ENCODE results near the gene CFAP141. TPM values are rescaled to one million over a fixed set of nuclear protein-coding genes. Genes with fewer than 3 reads are reported as not detected.

Gene CFAP141
- not detected for polyA plus RNA-seq (2012; ENCODE audit: insufficient read depth, insufficient read length, low read depth)

DNA sequence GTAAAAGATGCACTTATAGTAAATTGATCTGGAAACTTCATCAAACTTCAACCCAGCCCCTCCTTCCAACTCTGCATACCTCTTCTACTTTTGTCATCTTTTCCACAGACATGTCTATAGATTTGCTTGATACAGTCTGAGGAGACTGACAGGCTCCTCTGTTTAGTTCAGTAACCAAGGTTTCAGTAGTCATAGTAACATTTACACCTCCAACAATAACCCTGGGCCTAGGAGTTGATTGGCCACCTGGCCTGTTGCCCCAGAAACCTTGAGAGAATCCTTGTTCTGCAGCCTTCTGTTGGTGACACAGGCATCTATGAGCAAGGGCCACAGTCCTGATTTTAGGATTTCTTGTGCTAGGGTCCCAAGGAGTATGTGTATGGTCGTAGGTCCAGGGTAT lies at the start of gene CFAP141:
Gene CFAP141, minus strand, starts transcription at position 138 of the 400 bp plus-strand sequence. Its CDS starts 26 bp downstream, at position 112.
- no peaks in the 10 kb centered on the region for H3K4me1 ChIP-seq
- DNase-seq: no peak
- no peaks in the 10 kb centered on the region for H3K27me3 ChIP-seq
- H3K9me3 ChIP-seq: no peaks in the 10 kb centered on the region
- no peak within 1 kb of the TSS for H3K4me3 ChIP-seq (ENCODE audit: low read depth, low read length)
- TF ChIP-seq, protein P1, sequence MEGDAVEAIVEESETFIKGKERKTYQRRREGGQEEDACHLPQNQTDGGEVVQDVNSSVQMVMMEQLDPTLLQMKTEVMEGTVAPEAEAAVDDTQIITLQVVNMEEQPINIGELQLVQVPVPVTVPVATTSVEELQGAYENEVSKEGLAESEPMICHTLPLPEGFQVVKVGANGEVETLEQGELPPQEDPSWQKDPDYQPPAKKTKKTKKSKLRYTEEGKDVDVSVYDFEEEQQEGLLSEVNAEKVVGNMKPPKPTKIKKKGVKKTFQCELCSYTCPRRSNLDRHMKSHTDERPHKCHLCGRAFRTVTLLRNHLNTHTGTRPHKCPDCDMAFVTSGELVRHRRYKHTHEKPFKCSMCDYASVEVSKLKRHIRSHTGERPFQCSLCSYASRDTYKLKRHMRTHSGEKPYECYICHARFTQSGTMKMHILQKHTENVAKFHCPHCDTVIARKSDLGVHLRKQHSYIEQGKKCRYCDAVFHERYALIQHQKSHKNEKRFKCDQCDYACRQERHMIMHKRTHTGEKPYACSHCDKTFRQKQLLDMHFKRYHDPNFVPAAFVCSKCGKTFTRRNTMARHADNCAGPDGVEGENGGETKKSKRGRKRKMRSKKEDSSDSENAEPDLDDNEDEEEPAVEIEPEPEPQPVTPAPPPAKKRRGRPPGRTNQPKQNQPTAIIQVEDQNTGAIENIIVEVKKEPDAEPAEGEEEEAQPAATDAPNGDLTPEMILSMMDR (IDR thresholded peaks at IDR 0.05; ENCODE audit: low read depth, low read length): no peak
- H3K36me3 ChIP-seq: peaks cover 48% of the 10 kb centered on the region

DNA sequence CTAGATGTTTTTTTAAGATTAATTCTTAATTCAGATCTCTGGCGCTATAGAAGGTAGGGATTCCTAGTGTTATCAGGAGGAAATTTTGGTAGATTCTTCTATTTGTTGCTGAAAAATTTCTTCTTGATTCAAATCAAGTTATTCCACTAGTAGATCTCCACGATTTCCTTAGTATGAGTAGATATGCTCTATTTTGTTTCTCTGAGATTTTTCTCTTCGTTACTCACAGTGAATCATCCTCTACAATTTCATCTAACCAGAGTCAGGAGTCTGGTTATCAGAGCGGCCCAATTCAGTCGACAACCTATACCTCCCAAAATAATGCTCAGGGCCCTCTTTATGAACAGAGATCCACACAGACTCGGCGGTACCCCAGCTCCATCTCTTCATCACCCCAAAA lies 47.5 kb upstream of the CFAP141 start:
- TF ChIP-seq, protein P1 (IDR thresholded peaks at IDR 0.05; ENCODE audit: low read depth, low read length): no peak
- no peak overlapping the region for H3K4me3 ChIP-seq (ENCODE audit: low read depth, low read length)
- H3K4me1 ChIP-seq: no peaks in the 10 kb centered on the region
- H3K9me3 ChIP-seq: no peaks in the 10 kb centered on the region
- DNase-seq: no peak
- no peaks in the 10 kb centered on the region for H3K27me3 ChIP-seq
- H3K36me3 ChIP-seq: peaks cover 100% of the 10 kb centered on the region

DNA sequence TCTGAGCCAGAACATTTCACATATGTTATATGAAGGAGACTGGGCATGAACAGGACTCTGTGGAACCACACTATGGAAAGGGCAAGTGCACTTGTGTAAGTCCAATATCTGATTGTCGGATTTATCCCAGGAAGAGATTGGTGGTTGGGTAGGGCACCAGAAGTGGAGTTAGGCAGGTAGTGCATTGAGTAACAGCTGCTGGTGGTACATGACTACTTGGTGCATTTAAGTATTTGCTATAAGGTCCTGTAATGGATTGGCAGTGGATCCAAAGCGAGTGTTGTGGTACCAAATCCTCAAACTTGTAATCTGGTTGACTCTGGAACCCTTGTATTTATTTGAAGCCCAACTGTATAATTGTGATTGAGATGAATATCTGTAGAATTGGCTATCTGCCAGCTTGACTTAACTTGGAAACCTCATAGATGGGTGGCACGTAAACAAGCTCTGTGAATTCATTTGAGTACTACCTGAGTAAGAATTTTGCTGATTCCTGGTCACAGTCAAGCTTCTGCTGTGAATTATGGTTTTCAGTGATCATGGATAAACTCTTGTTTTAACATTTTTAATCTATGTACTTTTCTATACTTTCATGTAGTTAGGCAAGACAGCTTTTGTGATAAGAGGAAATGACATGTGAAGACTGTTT lies 35.7 kb upstream of the CFAP141 start:
- H3K4me1 ChIP-seq: no peaks in the 10 kb centered on the region
- peaks cover 93% of the 10 kb centered on the region for H3K36me3 ChIP-seq
- DNase-seq: no peak
- H3K27me3 ChIP-seq: no peaks in the 10 kb centered on the region
- no peaks in the 10 kb centered on the region for H3K9me3 ChIP-seq
- TF ChIP-seq, protein P1 (IDR thresholded peaks at IDR 0.05; ENCODE audit: low read depth, low read length): no peak
- no peak overlapping the region for H3K4me3 ChIP-seq (ENCODE audit: low read depth, low read length)

DNA sequence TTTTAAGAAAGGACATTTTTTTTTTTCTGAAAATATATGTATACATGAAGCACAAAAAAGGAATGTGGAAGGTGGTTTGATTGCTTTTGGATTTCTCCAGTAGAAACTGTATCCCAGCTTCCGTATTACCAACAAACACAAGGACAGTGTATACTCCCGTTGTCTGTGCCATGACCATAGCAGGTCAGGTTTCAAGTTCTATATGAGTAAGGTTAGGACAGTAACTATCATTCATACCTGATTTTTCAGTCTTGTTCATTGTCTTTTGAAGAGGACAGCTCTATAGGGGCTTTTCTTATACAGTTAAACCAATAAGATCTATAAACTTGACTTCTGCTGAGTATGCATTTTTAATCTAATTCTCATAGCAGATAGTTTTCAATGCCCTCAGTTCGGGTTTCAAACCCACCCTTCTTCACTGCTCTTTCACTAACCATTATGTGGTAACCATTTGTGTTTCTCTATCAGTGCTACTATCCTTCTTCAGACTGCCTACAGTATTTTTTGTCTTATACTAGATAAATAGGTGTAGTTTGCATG lies 34.2 kb upstream of the CFAP141 start:
- no peak for DNase-seq
- Histone ChIP-seq H3K36me3 (peaks cover 94% of the 10 kb centered on the region), H3K4me1 (no peaks in the 10 kb centered on the region), H3K4me3 (ENCODE audit: low read depth, low read length) (no peak overlapping the region), H3K9me3 (no peaks in the 10 kb centered on the region), H3K27me3 (no peaks in the 10 kb centered on the region)
- TF ChIP-seq, protein P1 (IDR thresholded peaks at IDR 0.05; ENCODE audit: low read depth, low read length): no peak

DNA sequence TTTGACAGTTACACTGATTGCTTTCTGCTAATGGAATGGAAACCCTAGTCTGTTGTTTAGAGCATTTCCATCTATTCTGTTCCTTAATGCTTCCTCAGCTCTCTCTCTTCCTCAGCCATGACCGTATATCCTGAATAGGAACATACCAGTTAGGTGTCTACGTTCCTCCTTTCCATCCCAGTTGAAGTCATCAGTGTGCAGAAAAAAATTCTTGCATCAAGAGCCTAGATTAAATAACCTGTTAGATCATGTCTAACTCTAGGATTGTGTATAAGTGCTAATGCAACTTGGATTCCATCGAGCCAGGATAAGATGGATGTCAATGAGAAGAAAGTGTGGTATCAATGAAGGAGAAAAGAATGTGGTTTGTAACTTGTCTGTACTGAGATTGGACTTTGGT lies 33.4 kb upstream of the CFAP141 start:
- Histone ChIP-seq H3K9me3 (no peaks in the 10 kb centered on the region), H3K27me3 (no peaks in the 10 kb centered on the region), H3K4me1 (no peaks in the 10 kb centered on the region), H3K4me3 (ENCODE audit: low read depth, low read length) (no peak overlapping the region), H3K36me3 (peaks cover 94% of the 10 kb centered on the region)
- DNase-seq: no peak
- TF ChIP-seq, protein P1 (IDR thresholded peaks at IDR 0.05; ENCODE audit: low read depth, low read length): no peak

DNA sequence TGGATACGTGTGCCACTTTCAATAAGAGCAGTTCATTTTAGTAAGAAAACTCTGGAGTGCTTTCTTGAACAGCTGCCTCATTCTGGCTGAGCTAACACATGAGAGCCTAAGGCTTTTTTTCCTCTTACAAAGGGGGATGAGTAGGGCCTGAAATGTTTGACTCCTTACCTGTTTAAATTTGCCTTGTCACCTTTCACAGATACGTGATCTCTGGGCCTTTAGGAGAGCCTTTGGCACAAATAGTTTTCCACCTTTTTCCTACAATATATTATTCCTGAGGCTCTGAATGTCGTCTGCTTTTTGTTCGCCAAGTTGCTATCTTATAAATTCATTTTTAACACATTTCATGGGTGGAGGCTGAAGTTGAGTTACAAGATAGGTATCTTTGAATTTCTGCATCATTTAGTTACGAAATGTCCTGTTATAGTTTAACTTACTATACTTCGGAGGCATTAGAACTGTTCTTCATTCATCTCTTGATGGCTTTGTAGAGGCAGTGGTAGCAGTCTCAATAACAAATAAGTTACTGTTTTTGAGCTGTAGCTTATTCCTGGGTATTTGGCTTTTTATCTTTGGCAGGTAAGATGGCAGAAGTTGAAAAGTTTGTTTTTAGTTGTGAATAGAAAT lies 31.9 kb upstream of the CFAP141 start:
- DNase-seq: no peak
- no peaks in the 10 kb centered on the region for H3K9me3 ChIP-seq
- TF ChIP-seq, protein P1 (IDR thresholded peaks at IDR 0.05; ENCODE audit: low read depth, low read length): no peak
- no peak overlapping the region for H3K4me3 ChIP-seq (ENCODE audit: low read depth, low read length)
- no peaks in the 10 kb centered on the region for H3K27me3 ChIP-seq
- H3K36me3 ChIP-seq: peaks cover 91% of the 10 kb centered on the region
- no peaks in the 10 kb centered on the region for H3K4me1 ChIP-seq
